GM21737 (cell line): ENCODE data around the gene MAN2A2.

Experiments
- ATAC-seq: cut with Tn5 transposase; IDR thresholded peaks from one replicate; pipeline ENCODE4 v1.9.1; 2021; ENCODE audit warnings: mild to moderate bottlenecking, moderate library complexity; ENCODE audit not compliant: unreplicated experiment

Gene MAN2A2

DNA sequence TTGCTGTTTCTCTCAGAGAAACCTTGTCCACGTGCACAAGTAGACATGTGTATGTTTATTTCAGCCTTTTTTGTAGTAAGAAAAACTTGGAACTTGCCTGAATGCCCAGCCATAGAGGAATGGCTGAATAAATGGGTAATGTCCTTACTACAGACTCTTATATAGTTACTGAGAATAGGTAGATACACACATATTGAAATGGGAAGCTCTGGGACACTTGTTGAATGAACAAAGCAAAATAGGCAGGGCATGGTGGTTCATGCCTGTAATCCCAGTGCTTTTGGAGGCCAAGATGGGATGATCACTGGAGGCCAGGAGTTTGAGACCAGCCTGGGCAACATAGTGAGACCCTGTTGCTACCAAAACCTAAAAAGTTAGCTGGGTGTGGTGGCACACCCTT is 33.7 kb downstream of the MAN2A2 start:
- no peak for ATAC-seq

DNA sequence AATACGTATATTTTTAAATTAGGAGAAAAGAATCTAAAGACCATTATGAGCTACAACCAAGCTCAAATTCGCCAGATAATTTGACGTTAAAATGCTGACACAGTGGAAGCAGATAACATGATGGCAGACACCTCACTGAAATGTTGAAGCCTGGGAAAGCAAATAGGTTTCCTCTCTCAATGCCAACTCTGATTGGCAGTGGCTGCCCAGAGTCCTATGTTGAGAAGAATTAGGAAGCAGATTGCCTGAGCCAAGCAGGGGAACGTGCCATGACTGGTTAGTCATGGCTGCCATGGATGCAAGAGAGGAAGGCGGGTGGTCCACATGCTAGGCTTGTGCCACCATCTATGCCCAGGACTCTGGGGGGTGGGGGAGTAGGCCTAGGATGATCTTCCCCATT is 35.2 kb downstream of the MAN2A2 start:
- no peak for ATAC-seq

DNA sequence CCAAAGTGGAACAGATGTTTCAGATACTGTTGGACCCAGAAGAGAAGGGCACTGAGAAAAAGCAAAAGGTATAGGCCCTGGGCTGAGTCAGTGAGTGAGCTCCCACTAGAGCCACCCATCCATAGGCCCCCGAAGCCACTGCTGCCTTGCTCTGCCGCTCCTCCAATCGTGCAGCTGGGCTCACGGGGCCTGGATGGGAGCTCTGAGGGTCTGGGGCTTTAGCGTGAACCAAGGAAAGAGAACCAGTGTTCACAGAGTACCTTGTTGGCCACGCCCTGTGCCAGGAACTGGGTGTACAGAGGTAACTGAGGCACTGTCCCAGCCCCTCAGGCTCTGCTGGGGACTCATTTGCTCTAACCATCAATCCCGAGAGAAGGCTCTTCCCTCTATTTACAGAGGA is 36.7 kb downstream of the MAN2A2 start:
- ATAC-seq, result no peak

DNA sequence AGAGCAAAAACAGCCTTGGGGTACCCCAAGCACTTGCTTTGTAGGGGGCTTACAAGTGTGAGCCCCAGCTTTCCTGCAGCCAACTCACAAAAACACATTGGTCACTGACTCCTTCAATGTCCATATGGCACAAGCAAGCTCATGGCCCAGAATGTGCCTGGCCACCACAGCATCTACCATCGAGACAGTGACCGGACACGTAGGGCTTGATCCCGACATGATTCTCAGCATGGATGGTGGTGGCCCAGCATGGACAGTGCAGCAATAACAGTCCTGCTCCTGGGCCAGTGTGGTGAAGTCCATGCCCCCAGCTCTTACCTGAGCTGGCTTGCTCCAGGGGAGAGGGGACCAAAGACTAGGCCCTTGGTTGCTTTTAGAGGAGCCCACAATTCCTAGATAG is 37.9 kb downstream of the MAN2A2 start:
- no peak for ATAC-seq

DNA sequence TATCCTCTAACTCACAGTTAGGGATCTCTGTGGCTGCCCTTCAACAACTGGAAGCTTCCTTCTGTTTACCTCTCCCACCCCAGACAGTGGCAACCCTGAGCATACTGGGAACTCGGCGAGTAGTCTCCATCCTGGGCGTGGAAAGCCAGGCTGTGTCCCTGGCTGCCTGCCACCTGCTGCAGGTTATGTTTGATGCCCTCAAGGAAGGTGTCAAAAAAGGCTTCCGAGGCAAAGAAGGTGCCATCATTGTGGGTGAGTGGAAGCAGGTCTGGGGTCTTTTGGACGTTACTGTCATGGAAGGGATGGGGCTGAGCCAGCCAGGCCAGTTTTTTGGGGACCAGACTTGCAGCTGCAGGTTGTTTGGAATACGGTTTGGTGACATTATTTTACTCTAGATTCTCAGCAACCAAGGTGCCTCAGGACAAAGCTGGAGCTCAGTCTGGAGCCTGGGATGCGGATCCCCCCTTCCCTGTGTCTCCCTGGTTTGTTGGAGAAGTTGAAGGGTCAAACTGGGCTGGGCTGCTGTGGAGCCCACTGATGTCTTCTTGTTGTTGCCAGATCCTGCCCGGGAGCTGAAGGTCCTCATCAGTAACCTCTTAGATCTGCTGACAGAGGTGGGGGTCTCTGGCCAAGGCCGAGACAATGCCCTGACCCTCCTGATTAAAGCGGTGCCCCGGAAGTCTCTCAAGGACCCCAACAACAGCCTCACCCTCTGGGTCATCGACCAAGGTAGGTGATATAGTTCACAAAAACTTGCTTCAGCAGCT is 39.4 kb downstream of the MAN2A2 start:
- ATAC-seq, result no peak

DNA sequence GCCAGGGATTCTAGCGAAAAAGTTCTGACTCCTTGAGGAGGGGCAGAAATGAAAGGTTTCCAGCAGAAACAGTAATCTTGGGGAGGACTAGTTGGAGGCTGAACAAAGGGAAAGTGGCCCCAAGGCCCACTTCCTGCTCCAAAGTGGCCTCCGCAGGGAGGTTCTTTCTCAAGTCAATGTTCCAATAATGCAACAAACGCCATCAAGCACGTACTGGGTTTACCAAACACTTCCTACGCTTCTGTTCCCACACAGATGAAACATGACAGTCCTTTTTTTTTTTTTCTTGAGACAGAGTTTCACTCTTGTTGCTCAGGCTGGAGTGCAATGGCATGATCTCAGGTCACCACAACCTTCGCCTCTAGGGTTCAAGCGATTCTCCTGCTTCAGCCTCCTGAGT is 42.0 kb downstream of the MAN2A2 start:
- ATAC-seq, result no peak

DNA sequence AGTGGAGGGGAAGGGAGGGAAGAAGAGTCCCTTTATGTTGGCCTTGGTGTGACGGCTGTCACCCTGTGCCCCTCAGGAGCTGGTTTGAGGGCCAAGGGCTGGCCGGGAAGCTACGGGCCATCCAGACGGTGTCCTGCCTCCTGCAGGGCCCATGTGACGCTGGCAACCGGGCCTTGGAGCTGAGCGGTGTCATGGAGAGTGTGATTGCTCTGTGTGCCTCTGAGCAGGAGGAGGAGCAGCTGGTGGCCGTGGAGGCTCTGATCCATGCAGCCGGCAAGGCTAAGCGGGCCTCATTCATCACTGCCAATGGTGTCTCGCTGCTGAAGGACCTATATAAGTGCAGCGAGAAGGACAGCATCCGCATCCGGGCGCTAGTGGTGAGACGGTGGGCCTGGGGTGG is 43.4 kb downstream of the MAN2A2 start:
- ATAC-seq, result no peak

DNA sequence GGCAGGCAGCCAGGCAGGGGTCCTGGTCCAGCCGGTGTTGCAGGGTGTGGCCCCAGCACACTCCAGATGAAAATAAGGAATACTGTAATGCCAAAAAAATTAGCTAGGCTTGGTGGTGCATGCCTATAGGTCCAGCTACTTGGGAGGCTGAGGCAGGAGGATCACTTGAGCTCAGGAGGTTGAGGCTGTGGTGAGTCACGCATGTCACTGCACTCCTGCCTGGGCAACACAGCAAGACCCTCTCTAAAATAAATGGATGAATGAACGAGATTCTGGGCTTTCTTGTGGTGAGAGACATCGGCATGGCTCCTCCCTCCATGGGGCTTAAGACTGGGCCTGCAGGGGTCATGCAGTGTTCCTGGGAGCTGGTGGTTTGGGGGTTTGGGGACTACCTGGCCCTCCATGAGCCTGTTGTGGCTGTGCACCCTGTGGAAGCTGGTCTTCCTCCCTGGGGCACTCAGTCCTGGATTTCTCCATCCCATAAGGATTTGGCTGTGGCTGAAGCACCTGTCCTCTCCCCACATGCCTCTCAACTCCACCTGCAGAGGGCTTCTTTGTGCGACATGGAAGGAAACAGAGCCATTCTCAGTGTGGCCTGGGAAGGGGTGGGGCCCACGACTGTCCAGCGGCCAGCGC is 44.0 kb downstream of the MAN2A2 start:
- no peak for ATAC-seq

DNA sequence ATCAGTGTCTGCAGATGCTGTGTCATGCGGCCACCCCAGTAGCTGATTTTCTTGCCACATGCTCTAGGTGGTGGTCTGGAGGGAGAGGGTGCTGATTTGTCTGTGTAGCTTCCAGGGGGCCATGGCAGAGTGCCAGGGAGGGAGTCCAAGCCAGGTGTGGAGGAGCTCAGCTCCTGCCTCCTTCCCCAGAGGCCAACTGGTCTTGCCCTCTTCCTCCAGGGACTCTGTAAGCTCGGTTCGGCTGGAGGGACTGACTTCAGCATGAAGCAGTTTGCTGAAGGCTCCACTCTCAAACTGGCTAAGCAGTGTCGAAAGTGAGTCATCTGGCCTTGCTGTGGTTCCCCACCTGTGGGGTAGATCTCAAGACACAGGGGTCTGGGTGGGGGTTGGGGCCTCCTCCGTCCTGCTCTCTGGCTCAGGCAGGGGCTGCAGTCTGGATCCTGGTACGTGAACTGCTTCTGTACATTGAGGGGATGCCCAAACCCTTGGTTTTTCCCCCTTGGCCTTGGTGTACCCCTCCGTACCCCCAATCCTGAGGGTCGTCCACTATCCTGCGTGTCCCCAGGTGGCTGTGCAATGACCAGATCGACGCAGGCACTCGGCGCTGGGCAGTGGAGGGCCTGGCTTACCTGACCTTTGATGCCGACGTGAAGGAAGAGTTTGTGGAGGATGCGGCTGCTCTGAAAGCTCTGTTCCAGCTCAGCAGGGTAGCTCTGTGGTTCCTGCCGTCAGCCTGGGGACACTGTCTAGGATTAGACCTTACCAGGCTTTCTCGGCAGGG is 44.7 kb downstream of the MAN2A2 start:
- no peak for ATAC-seq

DNA sequence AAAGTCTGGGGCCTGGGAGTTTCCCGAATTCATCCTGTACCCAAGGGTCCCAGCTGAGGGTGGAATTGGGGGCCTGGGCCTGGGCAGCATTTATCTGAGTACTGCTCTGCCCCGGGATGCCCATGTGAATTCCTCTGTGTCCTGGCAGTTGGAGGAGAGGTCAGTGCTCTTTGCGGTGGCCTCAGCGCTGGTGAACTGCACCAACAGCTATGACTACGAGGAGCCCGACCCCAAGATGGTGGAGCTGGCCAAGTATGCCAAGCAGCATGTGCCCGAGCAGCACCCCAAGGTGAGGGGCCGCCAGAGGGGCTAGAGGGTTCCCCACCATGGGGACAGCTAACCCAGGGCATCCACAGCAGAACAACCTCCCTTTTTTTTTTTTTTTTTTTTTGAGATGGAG is 45.4 kb downstream of the MAN2A2 start:
- no peak for ATAC-seq

DNA sequence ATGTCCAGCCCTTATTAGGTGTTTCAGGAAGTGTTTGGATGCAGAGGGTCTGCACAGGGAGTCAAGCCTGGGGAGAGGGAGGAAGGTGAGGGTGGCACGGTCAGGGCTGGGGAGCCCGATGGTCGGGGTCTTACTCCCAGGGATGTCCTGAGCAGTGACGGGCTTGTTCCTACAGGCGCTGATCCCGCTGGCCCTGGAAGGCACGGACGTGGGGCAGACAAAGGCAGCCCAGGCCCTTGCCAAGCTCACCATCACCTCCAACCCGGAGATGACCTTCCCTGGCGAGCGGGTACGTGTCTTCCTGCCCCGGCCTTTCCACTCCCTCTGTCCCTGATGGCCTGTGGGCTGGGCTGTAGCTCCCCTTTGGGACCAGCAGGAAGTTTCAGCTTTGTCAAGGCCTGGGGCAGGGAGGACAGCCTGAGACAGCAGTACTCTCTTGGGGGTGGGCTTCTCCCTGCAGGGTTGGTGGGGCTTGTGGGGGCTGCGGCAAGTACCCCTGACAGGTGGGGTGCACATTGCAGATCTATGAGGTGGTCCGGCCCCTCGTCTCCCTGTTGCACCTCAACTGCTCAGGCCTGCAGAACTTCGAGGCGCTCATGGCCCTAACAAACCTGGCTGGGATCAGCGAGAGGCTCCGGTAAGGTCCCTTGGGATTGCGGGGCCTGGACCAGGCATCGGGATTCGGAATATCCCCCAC is 47.0 kb downstream of the MAN2A2 start:
- no peak for ATAC-seq

DNA sequence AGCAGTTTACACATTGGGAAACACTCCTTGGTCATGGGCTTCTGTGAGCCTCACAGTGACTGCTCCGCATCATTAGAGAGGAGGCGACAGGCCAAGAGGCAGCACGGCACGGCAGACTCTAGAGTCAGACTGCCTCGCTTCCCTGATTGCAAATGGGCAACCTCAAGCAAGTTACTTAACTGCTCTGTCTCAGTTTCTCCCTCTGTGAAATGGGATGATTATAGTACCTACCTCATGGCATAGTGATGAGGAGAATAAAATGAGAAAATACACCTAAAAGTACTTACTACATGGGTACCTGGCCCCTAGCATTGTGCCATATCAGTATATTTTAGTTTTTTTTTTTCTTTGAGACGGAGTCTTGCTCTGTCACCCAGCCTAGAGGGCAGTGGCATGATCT is 47.6 kb downstream of the MAN2A2 start:
- no peak for ATAC-seq

DNA sequence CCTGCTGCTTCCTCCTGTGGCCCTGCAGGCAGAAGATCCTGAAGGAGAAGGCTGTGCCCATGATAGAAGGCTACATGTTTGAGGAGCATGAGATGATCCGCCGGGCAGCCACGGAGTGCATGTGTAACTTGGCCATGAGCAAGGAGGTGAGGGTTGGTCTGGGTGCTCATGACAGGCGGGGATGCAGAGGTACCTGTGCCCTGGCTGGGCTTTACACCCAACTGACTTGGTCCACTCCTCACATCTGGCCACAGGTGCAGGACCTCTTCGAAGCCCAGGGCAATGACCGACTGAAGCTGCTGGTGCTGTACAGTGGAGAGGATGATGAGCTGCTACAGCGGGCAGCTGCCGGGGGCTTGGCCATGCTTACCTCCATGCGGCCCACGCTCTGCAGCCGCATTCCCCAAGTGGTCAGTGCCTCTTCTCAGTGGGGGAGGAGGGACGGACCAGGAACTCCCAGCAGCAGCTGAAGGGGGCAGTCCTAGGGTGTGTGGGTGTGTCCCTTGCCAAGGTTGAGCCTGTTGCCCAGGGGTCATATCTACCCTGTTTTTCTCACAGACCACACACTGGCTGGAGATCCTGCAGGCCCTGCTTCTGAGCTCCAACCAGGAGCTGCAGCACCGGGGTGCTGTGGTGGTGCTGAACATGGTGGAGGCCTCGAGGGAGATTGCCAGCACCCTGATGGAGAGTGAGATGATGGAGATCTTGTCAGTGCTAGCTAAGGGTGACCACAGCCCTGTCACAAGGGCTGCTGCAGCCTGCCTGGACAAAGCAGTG is 50.0 kb downstream of the MAN2A2 start:
- no peak for ATAC-seq

DNA sequence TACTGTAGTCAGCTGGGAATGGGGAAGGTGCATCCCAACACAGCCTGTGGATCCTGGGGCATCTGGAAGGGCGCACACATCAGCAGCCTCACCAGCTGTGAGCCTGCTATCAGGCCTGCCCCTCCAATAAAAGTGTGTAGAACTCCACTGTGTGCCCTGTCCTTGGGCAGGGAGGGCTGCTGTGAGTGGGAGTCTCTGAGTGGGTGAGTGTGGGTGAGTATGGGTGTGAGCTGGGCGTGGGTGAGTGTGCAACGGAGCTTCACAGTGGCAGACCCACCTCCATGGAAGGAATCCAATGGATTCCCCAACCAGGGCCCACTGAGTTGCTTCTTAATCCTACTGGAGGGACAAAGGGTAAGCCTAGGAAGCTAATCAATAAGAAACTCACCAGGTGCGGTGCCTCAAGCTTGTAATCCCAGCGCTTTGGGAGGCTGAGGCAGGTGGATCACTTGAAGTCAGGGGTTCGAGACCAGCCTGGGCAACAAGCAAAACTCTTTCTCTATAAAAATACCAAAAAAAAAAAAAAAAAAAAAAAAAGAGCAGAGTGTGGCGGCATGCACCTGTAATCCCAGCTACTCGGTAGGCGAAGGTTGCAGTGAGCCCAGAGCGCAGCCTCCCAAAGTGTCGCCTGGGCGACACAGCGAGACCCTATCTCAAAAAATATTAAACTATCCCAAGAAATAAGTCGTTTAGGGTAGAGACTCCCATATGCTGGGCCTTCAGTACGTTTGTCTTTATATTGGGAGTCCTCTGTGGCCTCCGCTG is 51.0 kb downstream of the MAN2A2 start:
- no peak for ATAC-seq

DNA sequence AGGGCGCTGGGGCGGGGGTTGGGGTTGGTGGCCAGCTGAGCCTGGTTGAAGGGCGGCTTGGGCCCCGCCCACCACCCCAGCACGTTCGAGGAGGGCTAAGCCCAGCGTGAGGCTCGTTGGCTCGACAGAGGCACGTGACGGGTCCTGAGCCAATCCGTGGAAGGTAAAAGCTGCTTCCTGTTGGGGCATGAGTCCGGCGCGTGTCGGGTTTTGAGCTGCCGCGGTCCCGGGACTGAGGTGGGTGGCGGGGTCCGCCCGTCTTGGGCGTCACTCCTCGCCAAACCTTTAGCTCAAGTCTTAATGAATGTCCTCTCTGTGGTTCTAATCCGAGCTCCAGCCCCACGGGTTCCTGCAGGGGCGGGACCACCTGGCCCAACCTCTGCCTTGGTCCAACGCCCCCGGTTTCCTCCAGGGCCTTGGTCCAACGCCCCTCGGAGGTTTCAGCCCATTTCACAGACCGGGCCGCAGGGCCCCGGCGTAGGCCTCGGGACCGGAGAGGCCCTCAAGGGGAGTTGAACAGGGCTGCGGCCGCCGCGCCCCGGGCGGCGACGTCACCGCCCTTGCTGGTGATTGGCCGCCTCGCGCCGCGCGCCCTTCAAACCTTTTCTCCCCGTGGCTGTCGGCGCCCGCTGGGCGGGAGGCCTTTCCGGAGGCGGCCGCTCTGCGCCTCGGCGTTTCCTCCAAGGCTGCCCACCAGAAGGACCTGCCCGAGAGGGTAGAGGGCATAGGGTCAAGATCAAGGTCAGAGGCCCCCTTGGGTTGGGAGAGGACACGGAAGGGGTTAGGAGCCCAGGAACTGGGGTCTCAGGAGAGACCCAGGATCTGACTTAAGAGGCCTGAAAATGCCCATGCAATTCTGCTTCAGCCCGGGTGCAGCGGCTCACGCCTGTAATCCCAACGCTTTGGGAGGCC is 51.9 kb downstream of the MAN2A2 start, which contains the start of gene RCCD1:
TSS of gene RCCD1 (plus strand) at position 173 of the 912 bp plus-strand sequence. CDS start 1,851 bp downstream, outside the sequence.
- ATAC-seq, result peak; percentile 89

DNA sequence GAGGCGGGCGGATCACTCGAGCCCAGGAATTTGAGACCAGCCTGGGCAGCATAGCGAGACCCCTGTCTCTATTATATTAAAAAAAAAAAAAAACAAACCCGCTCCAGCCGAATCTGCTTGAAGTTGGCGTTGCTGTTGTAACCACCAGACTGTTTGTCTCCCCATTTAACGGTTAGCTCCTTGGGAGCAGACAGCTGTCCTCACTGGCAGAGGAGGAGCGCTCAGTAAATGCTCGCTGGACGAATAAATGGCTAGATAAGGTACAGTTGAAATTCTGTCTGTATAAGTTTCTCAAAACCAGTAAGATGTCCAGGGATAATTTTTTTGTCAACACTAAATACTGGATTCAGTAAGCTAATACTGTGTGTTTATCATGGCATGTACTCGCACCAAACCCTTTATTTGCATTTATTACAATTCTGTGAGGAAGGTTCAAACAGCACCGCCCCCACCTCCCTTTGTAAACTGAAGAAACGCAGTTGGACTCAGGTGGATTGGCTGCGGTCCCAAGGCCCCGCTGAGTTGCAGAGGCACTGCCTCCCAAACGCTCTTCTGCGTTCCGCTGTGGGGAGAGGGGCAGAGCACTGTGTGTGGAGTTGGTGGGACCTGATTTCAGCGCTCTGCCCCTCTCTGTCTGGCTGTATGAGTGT is 52.6 kb downstream of the MAN2A2 start:
- ATAC-seq, result no peak

DNA sequence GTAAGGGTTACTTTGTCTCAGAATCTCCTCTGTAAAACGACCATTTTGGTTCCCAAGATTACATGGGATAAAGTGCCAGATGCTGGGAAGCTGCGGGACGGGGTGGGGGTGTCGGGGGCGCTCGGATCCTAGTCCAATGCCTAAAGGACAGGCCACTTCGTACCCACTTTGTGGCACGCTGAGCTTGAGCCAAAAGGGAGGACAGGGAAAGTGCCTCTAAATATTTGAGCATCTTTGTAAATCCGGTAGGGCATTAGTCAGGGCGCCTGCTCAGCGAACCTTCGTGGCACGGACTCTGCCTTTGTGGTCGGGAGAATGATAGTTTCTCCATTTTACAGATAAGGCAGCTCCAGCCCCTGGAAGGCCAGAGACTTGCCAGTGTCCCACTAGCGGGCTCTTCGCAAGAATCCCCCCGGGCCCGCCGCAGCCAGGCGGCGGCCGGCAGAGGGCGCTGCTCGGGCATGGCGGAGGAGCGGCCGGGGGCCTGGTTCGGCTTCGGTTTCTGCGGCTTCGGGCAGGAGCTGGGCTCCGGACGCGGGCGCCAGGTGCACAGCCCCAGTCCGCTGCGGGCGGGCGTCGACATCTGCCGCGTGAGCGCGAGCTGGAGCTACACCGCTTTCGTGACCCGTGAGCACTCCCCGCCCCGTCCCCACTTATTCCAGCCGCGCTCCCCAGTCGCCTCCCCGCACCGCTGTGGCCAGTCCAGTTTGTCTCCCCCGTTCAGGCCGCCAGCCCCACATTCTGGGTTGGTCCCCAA is 53.4 kb downstream of the MAN2A2 start:
- no peak for ATAC-seq
